PFSK-1 (cell line): Measurements from ENCODE around the gene IRF2BP2.

ENCODE experiments used
- FOXP2 ChIP-seq: optimal IDR thresholded peaks from 2 replicates; pipeline ENCODE3; 2011; ENCODE audit warnings: borderline replicate concordance, control low read depth, inconsistent platforms; ENCODE audit not compliant: insufficient read depth; ENCODE audit errors: extremely low read length, extremely low read depth
- POLR2AphosphoS5 ChIP-seq: IDR thresholded peaks from 2 replicates; pipeline ENCODE4 v1.6.1; 2012; ENCODE audit warnings: low read depth, mild to moderate bottlenecking, control low read depth, low read length, moderate library complexity
- REST ChIP-seq, 2 experiments: IDR thresholded peaks; 2 replicates each; pipeline versions ENCODE4 v1.6.1 to v1.8.0; 2011 to 2012; ENCODE audit warnings: low read depth in 2 of 2, low read length in 2 of 2, control low read depth in 1 of 2, inconsistent platforms in 1 of 2, mild to moderate bottlenecking in 1 of 2, moderate library complexity in 1 of 2; ENCODE audit not compliant: insufficient read depth in 1 of 2
- SIN3A ChIP-seq: IDR thresholded peaks from 2 replicates; pipeline ENCODE4 v1.6.1; 2012; ENCODE audit warnings: mild to moderate bottlenecking, low read length, moderate library complexity, borderline replicate concordance; ENCODE audit not compliant: insufficient read depth
- TAF1 ChIP-seq: IDR thresholded peaks from 2 replicates; pipeline ENCODE4 v1.6.1; 2012; ENCODE audit warnings: low read length, control low read depth, borderline replicate concordance; ENCODE audit not compliant: insufficient read depth

The IRF2BP2 gene

GRCh38 chr1:234647758-234648157 is 37.8 kb upstream of the IRF2BP2 start:
- TF ChIP-seq POLR2AphosphoS5 (no peak), SIN3A (no peak), TAF1 (no peak), REST (IDR thresholded peaks at IDR 0.05; ENCODE audit: insufficient read depth in 1 of 2, low read depth in 2 of 2, low read length in 2 of 2) (no peak), FOXP2 (no peak)

GRCh38 chr1:234647245-234647644 is 37.3 kb upstream of the IRF2BP2 start:
- no peak for TF ChIP-seq REST (IDR thresholded peaks at IDR 0.05; ENCODE audit: insufficient read depth in 1 of 2, low read depth in 2 of 2, low read length in 2 of 2)
- TF ChIP-seq POLR2AphosphoS5, result no peak
- TF ChIP-seq SIN3A, result no peak

GRCh38 chr1:234645964-234646363 is 36.0 kb upstream of the IRF2BP2 start:
- no peak for TF ChIP-seq TAF1
- TF ChIP-seq REST (IDR thresholded peaks at IDR 0.05; ENCODE audit: insufficient read depth in 1 of 2, low read depth in 2 of 2, low read length in 2 of 2), result no peak
- TF ChIP-seq FOXP2, result no peak
- no peak for TF ChIP-seq POLR2AphosphoS5
- TF ChIP-seq SIN3A, result no peak

GRCh38 chr1:234645474-234645953 is 35.5 kb upstream of the IRF2BP2 start:
- TF ChIP-seq FOXP2 (no peak), POLR2AphosphoS5 (no peak), SIN3A (no peak), REST (IDR thresholded peaks at IDR 0.05; ENCODE audit: insufficient read depth in 1 of 2, low read depth in 2 of 2, low read length in 2 of 2) (no peak), TAF1 (no peak)

GRCh38 chr1:234644928-234645327 is 35.0 kb upstream of the IRF2BP2 start:
- TF ChIP-seq SIN3A (no peak), REST (IDR thresholded peaks at IDR 0.05; ENCODE audit: insufficient read depth in 1 of 2, low read depth in 2 of 2, low read length in 2 of 2) (no peak), FOXP2 (no peak), POLR2AphosphoS5 (no peak), TAF1 (no peak)
